Endothelial cell (in vitro differentiated cells): ENCODE results near the gene TECR. TPM values are rescaled to one million over a fixed set of nuclear protein-coding genes. Genes with fewer than 3 reads are reported as not detected.
A peak's percentile ranks its signal among the peaks of the same experiment; 100 is the strongest.

Experiments used
- DNase-seq: peaks from one replicate; pipeline ENCODE4 v3.0.0; 2021; ENCODE audit warnings: low spot score
- H3K27ac Mint-ChIP-seq: one replicate; pipeline ENCODE4 v1.8.0; 2021; ENCODE audit warnings: mixed read lengths, inconsistent platforms; ENCODE audit not compliant: unreplicated experiment
- H3K27me3 Mint-ChIP-seq: one replicate; pipeline ENCODE4 v1.8.0; 2021; ENCODE audit warnings: mild to moderate bottlenecking, moderate library complexity, mixed read lengths, inconsistent platforms; ENCODE audit not compliant: unreplicated experiment
- H3K36me3 Mint-ChIP-seq: one replicate; pipeline ENCODE4 v1.8.0; 2021; ENCODE audit warnings: mild to moderate bottlenecking, low read depth, mixed read lengths, inconsistent platforms; ENCODE audit not compliant: unreplicated experiment
- H3K4me1 Mint-ChIP-seq: one replicate; pipeline ENCODE4 v1.8.0; 2021; ENCODE audit warnings: mild to moderate bottlenecking, mixed read lengths, inconsistent platforms; ENCODE audit not compliant: unreplicated experiment
- H3K4me3 Mint-ChIP-seq: one replicate; pipeline ENCODE4 v1.8.0; 2021; ENCODE audit warnings: mild to moderate bottlenecking, mixed read lengths, inconsistent platforms; ENCODE audit not compliant: unreplicated experiment
- H3K9me3 Mint-ChIP-seq: one replicate; pipeline ENCODE4 v1.8.0; 2021; ENCODE audit warnings: mixed read lengths, inconsistent platforms; ENCODE audit not compliant: unreplicated experiment
- CTCF ChIP-seq: fragments of 200-600 bp; sonication (generic); IDR thresholded peaks from one replicate; pipeline ENCODE4 v1.5.0; 2021; ENCODE audit warnings: antibody characterized with exemption; ENCODE audit not compliant: unreplicated experiment
- long read RNA-seq: library from polyadenylated mRNA; unstranded; transcript quantifications from one replicate; pipeline ENCODE4 v2.0.0, GENCODE V29; 2020; ENCODE audit not compliant: unreplicated experiment
- total RNA-seq: library from RNA; stranded (reverse); fragmentation: NEBNext Ultra II Directional; extraction: Animal tissue kit (Norgen Biotek cat#: 25700); gene quantifications from one replicate; pipeline ENCODE4 v1.2.1, GENCODE V29; 2021; ENCODE audit not compliant: unreplicated experiment

Gene TECR
- 116 TPM for total RNA-seq
- long read RNA-seq, transcript TECR-226 (13 exons, 1,170 nt): minor isoform, 7 of 92 reads
- long read RNA-seq, transcript TECR-201 (13 exons, 1,171 nt): major isoform, 74 of 92 reads
- long read RNA-seq, partial matches to known transcripts: 2 of 92 reads
- long read RNA-seq, other reads (novel, unspliced or antisense): 8 of 92 reads

GRCh38 chr19:14529254-14530004 lies at the start of gene TECR:
Gene TECR (plus strand): TSS chr19:14529594. CDS start chr19:14529697, 103 bp downstream.
- Mint-ChIP-seq H3K4me3 (peak within 1 kb of the TSS; percentile 95), H3K27me3 (peaks cover 6% of the 10 kb centered on the region), H3K27ac (peak within 1 kb of the TSS; percentile 61), H3K9me3 (no peaks in the 10 kb centered on the region), H3K36me3 (no peaks in the 10 kb centered on the region), H3K4me1 (peaks cover 4% of the 10 kb centered on the region)
- DNase-seq: peak; percentile 99
- no peak for TF ChIP-seq CTCF

- Mint-ChIP-seq H3K4me3 (no peak overlapping the region), H3K4me1 (peaks cover 8% of the 10 kb centered on the region), H3K36me3 (peaks cover 23% of the 10 kb centered on the region), H3K9me3 (no peaks in the 10 kb centered on the region), H3K27me3 (peaks cover 17% of the 10 kb centered on the region), H3K27ac (no peak overlapping the region)
- DNase-seq: peak; percentile 88
- TF ChIP-seq CTCF: peak; percentile 96
These were observed 49.3 kb upstream of the TECR start for GRCh38 chr19:14479975-14480699.

- Mint-ChIP-seq H3K4me3 (no peak overlapping the region), H3K4me1 (peaks cover 8% of the 10 kb centered on the region), H3K27me3 (peaks cover 14% of the 10 kb centered on the region), H3K36me3 (peaks cover 23% of the 10 kb centered on the region), H3K27ac (no peak overlapping the region), H3K9me3 (no peaks in the 10 kb centered on the region)
- DNase-seq: no peak
- no peak for TF ChIP-seq CTCF
These were observed 48.7 kb upstream of the TECR start for GRCh38 chr19:14480700-14481079.

- peak overlapping the region; percentile 7 for H3K4me3 Mint-ChIP-seq
- DNase-seq: no peak
- TF ChIP-seq CTCF: no peak
- peaks cover 8% of the 10 kb centered on the region for H3K27me3 Mint-ChIP-seq
- H3K9me3 Mint-ChIP-seq: no peaks in the 10 kb centered on the region
- H3K36me3 Mint-ChIP-seq: peaks cover 21% of the 10 kb centered on the region
- H3K4me1 Mint-ChIP-seq: peaks cover 2% of the 10 kb centered on the region
- no peak overlapping the region for H3K27ac Mint-ChIP-seq
These were observed 47.0 kb upstream of the TECR start for GRCh38 chr19:14482172-14482941.
